GM18505 (cell line): ENCODE results near the gene BCOR.

Experiments
- ATAC-seq: cut with Tn5 transposase; IDR thresholded peaks from one replicate; pipeline ENCODE4 v1.9.1; 2021; ENCODE audit not compliant: unreplicated experiment
- POLR2A ChIP-seq: IDR thresholded peaks from 4 replicates; pipeline ENCODE4 v1.6.1; 2011; ENCODE audit warnings: borderline replicate concordance; ENCODE audit not compliant: insufficient read depth, insufficient read length; ENCODE audit errors: extremely low read depth

The BCOR gene

GRCh38 chrX:40043895-40044294 lies 53.9 kb downstream of the BCOR start:
- ATAC-seq, result no peak
- no peak for TF ChIP-seq POLR2A

GRCh38 chrX:40041915-40042314 lies 55.8 kb downstream of the BCOR start:
- TF ChIP-seq POLR2A, result no peak
- ATAC-seq, result no peak

- no peak for ATAC-seq
- no peak for TF ChIP-seq POLR2A
Measured at GRCh38 chrX:40040686-40041461, 56.9 kb downstream of the BCOR start.

- no peak for ATAC-seq
Measured at GRCh38 chrX:40039887-40040286, 57.9 kb downstream of the BCOR start.

GRCh38 chrX:40037367-40037766 lies 60.4 kb downstream of the BCOR start:
- ATAC-seq, result no peak
- no peak for TF ChIP-seq POLR2A

More at GRCh38 chrX:40039887-40040286, 57.9 kb downstream of the BCOR start:
- TF ChIP-seq POLR2A, result no peak

GRCh38 chrX:40035726-40036125 lies 62.0 kb downstream of the BCOR start:
- no peak for TF ChIP-seq POLR2A
- ATAC-seq, result no peak

GRCh38 chrX:40031911-40032310 lies 65.8 kb downstream of the BCOR start:
- no peak for ATAC-seq
- no peak for TF ChIP-seq POLR2A

- ATAC-seq, result no peak
Measured at GRCh38 chrX:40030205-40030604, 67.6 kb downstream of the BCOR start.

GRCh38 chrX:40022421-40022820 lies 75.3 kb downstream of the BCOR start:
- ATAC-seq, result no peak
- no peak for TF ChIP-seq POLR2A

More at GRCh38 chrX:40030205-40030604, 67.6 kb downstream of the BCOR start:
- no peak for TF ChIP-seq POLR2A

GRCh38 chrX:40021647-40022046 lies 76.1 kb downstream of the BCOR start:
- no peak for ATAC-seq

GRCh38 chrX:40019541-40019940 lies 78.2 kb downstream of the BCOR start:
- no peak for ATAC-seq
- no peak for TF ChIP-seq POLR2A

More at GRCh38 chrX:40021647-40022046, 76.1 kb downstream of the BCOR start:
- no peak for TF ChIP-seq POLR2A

GRCh38 chrX:40018041-40018440 lies 79.7 kb downstream of the BCOR start:
- no peak for TF ChIP-seq POLR2A
- ATAC-seq, result no peak

GRCh38 chrX:40016749-40017148 lies 81.0 kb downstream of the BCOR start:
- ATAC-seq, result no peak
- TF ChIP-seq POLR2A, result no peak

GRCh38 chrX:40015693-40016092 lies 82.1 kb downstream of the BCOR start:
- TF ChIP-seq POLR2A, result no peak
- no peak for ATAC-seq
